Measurements from ENCODE around the gene SNRPA. TPM values are rescaled to one million over a fixed set of nuclear protein-coding genes. Genes with fewer than 3 reads are reported as not detected.

The SNRPA gene
- total and polyA plus RNA-seq, 2 of the 8 experiments (the other 6 are each of a cell fraction or from before 2014, with no cell fraction given), result 201 to 202 TPM

- TF ChIP-seq EGR1 (IDR thresholded peaks at IDR 0.05; ENCODE audit: borderline replicate concordance, low read depth, low read length), result no peak
- TF ChIP-seq TEAD4 (IDR thresholded peaks at IDR 0.05; ENCODE audit: low read depth, low read length), result no peak
Observed at GRCh38 chr19:40713939-40714338, 37.1 kb upstream of the SNRPA start (continued).

Measured in H1 (cell line).